ENCODE data around the gene WDTC1.

The WDTC1 gene

DNA sequence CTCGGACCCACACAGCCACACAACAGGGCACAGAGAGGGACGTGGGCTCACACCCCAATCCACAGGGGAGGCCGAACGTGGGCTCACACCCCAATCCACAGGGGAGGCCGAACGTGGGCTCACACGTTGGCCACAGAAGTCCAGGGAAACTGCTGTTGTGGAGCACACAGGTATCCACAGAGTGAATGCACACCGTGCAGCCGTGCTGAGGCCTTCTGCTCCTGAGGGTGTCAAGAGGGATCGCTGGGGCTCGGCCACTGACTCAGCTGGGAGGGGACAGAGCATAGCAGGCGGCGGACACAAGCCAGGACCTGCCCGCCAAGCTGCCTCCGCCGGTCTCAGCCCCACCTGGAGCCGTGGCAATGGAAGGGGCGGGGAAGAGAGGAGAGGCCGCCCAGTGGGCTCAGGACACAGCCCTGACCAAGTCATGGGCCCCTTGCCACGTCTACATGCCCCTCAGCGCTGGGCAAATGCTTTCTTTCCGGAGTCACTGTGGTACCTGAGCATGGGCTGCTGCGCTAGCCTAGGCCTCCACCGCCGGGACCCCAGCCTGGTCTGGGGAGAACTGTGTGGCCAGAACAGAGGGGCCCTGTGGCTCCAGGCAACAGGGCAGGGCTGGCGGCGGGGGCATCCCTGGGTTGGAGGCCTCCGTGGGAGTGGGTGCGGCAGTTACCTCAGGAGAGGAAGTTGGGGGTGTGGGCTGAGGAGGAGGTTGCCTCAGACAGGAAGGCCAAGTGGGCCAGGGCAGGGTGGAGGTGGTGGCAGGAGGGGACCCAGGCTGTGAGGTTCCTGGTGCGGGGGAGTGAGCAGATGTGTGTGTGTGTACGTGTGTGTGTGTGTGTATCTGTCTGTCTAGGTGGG lies 108.6 kb downstream of the WDTC1 start:
- no peak overlapping the region for H3K4me3 ChIP-seq (ENCODE audit: low read length)
- no peak for TF ChIP-seq CTCF (conservative IDR thresholded peaks at IDR 0.05; ENCODE audit: low read depth, low read length)
- DNase-seq (ENCODE audit: low read depth), result no peak

- DNase-seq (ENCODE audit: low read depth), result no peak
- TF ChIP-seq CTCF (conservative IDR thresholded peaks at IDR 0.05; ENCODE audit: low read depth, low read length), result no peak
- no peak overlapping the region for H3K4me3 ChIP-seq (ENCODE audit: low read length)
Observed at GRCh38 chr1:27343639-27344025, 109.2 kb downstream of the WDTC1 start.

GRCh38 chr1:27345272-27345671 lies 110.8 kb downstream of the WDTC1 start:
- H3K4me3 ChIP-seq (ENCODE audit: low read length), result no peak overlapping the region
- DNase-seq (ENCODE audit: low read depth), result no peak
- no peak for TF ChIP-seq CTCF (conservative IDR thresholded peaks at IDR 0.05; ENCODE audit: low read depth, low read length)

GRCh38 chr1:27346357-27346756 lies 111.9 kb downstream of the WDTC1 start:
- no peak overlapping the region for H3K4me3 ChIP-seq (ENCODE audit: low read length)
- DNase-seq (ENCODE audit: low read depth), result no peak
- no peak for TF ChIP-seq CTCF (conservative IDR thresholded peaks at IDR 0.05; ENCODE audit: low read depth, low read length)

DNA sequence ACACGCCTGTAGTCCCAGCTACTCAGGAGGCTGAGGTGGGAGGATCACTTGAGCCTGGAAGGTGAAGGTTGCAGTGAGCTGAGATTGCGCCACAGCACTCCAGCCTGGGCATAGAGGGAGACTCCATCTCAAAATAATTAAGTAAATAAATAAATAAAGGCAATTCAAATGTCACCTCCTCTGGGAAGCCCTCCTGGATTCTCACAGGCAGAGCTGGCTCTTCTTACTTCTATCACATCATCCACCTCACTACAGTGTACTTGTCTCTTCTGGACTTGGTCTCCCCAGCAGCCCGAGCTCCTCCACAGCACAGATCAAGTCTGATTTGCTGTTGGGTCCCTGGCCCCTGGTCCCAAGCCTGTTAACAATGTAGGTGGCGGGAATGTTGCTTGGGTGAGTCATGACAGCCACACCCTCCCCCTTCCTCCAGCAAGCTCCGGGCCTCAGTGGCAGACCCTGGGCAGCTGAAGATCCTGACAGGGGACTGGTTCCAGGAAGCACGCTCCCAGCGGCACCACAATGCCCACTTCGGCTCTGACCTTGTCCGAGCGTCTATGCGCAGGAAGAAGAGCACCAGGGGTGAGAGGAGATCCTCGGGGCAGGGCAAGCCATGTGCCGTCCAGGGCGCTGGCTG lies 112.7 kb downstream of the WDTC1 start:
- no peak overlapping the region for H3K4me3 ChIP-seq (ENCODE audit: low read length)
- no peak for DNase-seq (ENCODE audit: low read depth)
- no peak for TF ChIP-seq CTCF (conservative IDR thresholded peaks at IDR 0.05; ENCODE audit: low read depth, low read length)

DNA sequence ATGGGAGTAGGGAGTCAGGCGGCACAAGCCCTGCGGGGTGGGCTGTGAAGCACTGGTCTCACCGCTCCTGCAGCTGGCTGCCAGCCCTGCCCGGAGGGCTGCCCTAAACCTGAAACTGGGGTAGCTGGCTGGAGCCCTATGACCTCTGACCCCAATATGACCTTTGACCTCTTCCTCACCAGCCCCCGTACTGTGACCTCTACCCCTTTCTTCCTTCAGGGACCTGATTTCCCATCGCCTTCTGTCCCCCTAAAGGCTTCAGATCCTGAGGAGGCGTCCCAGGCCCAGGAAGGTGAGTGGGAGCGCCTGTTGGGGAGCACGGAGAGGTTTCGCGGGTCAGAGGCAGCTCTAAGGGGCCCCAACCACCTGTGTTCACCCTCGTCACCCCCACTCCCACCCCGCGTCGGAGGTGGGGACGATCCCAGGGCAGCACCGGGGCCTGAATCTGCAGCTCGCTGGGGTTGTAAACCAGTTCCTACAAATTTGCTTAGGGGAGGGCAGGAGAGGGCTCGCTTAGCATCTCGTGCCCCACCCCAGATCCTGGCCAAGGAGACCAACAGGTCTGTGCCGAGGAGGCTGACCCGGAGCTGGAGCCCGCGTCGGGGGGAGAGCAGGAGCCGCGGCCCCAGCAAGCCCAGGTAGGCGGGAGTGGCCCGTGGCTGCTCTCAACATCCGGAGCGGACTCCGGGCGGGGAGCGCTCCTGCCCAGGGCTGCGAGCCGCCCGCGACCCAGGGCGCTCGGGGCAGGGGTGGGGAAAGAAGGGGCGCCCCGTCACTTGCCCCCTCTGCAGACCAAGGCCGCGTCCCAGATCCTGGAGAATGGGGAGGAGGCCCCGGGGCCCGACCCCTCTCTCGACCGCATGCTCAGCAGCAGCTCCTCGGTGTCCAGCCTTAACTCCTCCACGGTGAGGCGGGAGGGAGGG lies 114.7 kb downstream of the WDTC1 start:
- H3K4me3 ChIP-seq (ENCODE audit: low read length), result peak overlapping the region; percentile 41

More for the DNA sequence above, 114.7 kb downstream of the WDTC1 start:
- DNase-seq (ENCODE audit: low read depth), result no peak
- no peak for TF ChIP-seq CTCF (conservative IDR thresholded peaks at IDR 0.05; ENCODE audit: low read depth, low read length)

Data from retinal pigment epithelial cell (primary cell).